T-helper 2 cell (primary cell): Measurements from ENCODE around the gene SMYD2.
A peak's percentile ranks its signal among the peaks of the same experiment; 100 is the strongest.
"Not testable (repeated sequence)": the region's sequence is repeated elsewhere in the genome, so short reads cannot be mapped to it uniquely, and the experiment has no call there.

Experiments
- DNase-seq, 5 experiments: peaks; one replicate each; pipeline versions ENCODE4 v3.0.0 to v3.0.0-alpha.2; 2012 to 2022

SMYD2 gene

DNA sequence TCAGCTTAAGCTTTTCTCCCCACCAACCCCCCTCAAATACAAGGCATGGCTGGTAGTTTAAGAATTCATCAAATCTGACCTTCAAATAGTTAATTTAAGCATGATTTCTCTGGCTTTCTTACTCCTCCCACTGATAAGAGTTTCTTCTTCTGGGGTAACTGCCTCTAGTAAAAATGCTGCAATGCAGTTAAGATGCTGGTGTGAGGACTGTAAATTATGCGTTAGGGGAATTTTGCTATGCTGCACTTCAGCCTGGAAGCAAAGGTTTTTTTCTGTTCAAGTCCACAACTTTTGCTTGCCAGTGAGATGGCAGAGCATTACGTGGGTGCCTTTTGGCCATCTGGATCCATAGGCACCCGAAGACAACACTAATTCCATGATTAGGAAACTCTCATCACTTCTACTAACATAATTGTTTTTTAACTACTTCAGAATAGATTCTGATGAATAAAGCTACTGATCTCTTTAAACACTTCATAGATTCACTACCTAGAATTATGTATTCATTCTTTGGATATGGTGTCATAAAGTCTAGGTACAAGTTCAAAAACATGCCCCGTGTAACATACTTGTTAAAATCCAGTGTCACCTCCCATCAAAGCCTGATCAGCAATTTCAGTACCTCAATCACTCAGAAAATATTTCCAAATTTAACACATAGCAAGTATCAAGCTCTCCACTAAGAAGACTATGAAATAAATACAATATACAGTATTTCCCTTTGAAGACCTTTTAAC lies 8.8 kb upstream of the SMYD2 start:
- no peak for DNase-seq

GRCh38 chr1:214272964-214273533 lies 7.9 kb upstream of the SMYD2 start:
- peak in 1 of 5 experiments; percentile 48 for DNase-seq

DNA sequence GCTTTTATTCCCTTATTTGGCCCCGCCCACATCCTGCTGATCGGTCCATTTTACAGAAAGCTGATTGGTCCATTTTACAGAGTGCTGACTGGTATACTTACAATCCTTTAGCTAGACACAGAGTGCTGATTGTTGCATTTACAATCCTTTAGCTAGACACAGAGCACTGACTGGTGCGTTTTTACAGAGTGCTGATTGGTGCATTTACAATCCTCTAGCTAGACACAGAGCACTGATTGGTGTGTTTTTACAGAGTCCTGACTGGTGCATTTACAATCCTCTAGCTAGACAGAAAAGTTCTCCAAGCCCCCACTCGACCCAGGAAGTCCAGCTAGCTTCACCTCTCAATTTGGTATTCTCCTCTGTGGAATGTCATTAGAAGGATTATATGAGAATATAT lies 5.3 kb upstream of the SMYD2 start:
- not testable (repeated sequence) for DNase-seq

- DNase-seq: no peak
Measured at GRCh38 chr1:214276786-214277185, 4.2 kb upstream of the SMYD2 start.

- DNase-seq: no peak
Measured at GRCh38 chr1:214277704-214278635, 3.0 kb upstream of the SMYD2 start.

DNA sequence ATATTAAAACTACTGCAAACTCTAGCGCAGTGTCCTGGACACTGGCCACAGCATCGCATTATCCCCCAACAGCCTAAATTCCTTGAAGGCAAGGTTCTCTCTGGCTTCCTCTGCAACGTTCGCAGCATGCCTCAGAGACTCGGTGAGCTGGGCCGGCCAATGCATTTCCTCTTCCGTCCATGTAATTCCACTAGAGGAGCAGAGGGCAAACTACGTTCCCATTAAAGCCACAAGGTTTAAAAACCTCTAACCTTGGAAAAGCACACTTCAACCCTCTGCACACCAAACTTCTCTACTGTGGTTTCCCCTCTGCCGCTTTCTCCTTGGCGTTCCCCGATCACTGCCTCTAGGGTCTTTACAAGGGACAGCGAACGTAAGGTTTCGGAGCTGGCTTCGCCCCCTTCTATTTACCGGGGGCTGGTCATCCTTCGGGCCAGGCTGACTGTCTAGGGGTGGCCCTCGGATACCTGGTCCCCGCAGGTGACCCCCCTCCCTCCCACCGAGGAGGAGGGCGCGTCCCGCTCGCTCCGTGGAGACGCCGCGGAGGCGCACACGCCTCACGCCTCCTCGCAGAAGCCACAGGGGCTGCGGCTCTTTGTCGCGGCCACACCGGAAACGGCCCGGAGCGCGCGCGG lies 456 bp upstream of the SMYD2 start:
- DNase-seq: peak in 1 of 5 experiments; percentile 31

DNA sequence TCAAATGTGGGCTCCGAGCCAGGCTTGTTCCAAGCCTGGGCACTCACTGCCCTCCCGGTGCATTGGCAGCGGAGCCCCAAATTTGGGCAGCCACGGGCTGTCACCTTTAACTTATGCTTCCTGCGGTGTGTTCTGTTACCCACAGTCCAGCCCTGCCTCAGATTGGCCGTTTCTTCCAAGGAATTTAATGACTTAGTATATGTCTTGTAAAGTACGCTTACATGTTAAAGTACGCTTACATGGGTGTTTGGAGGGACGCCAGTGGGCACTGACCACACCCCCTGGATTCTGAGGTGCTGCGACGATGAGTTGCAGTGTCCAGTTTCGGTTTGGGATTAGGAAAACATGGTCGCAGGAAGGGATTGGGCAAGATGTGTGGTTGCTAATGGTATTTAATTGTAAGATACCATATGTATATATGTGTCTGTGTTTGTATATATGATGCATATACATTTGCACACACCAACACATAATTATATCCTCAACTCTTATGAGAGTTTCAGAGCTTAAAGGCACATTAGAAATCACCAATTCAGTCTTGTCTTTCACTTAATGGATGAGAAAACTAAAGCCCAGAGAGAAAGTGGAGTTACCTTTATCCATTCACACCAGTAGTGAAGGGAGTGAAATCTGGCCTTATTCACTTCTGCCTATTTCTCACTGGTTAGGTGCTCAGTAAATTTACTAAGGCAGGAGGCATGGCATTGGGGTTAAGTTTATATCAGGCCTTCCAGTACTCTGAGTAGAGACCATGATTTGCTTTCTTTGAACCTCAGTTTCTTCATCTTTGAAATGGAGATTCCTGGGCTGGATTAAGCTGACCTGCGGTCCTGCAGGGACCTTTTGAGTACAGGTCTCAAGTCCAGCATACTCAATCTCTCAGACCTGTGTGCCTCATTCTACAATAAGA lies 1.0 kb downstream of the SMYD2 start:
- DNase-seq: no peak

DNA sequence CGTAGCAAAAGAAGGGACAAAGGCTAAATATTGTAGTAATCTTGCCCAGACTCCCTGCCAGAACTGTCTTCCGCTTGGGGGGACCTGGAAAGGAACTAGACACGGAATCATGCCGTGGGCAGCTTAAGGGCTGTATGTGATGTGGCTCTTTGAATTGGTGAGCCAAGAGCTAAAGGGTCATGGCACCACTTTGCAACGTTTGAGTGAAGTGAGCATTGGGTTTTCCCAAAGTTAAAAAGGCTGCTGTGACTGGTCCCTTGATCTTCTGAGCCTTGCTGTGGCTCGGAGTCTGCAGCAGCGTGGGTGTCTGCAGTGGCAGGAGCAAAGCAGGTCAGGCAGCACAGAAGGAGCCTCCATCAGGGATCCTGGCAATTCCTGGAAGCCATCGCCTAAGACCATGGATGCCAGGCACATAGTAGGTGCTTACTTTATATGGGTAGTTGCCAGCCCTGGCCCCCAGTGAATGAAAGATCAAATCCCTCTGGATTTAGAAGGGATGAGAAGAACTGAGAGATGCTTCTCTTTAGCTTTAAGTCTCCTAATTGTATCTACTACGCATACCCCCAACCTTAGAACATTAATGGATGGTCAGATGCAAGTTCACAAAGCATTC lies 1.8 kb downstream of the SMYD2 start:
- no peak for DNase-seq

GRCh38 chr1:214285610-214286440 lies 4.9 kb downstream of the SMYD2 start:
- DNase-seq: no peak

DNA sequence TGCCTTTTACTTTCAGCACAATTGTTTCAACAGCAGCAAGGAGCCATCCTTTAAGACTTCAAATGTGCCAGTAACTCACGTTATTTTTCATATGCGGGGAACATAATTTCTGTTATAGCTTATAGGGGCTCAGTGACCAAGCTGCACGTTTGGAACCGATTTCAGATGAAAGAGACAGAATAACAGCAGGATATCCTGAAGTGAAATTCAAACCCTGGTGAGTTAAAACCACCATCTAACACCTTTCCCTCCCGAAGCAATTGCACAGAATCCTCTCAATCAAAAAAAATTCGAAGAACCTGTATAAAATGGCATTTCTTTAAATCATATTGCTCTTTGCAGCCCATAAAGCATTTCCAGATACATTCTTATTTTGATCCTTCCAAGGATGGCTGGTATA lies 6.9 kb downstream of the SMYD2 start:
- DNase-seq: no peak

DNA sequence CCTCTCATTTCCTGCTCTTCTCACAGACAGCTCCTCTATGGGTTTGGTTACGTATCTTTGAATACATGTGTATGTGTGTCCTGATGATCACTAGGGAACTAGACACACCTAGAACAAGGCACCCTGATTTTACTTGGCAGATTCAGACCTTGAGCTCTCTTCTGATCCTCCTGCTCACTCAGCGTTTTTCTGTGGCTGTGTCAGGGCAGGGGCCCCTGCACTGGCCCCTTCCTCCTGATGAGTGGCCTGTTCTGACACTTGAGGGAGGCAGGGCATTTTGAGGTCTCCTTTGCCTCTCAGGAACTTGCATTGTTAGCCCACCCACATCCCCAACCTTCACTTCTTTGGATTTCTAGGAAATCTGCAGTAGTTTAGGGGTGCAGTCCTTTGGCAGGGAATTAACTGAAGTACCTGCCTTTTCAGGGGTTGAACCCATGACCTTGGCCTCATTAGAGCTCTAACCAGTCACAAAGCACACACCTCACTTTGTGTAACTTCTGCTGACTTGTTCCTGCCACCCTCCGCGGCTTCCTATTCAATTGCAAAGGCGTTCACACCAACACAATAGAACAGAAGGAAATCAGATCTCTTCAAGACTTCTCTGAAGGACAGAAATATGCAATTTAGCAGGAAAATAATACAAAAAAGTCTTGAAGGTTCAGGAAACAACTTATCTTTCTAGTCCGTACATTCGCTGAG lies 8.8 kb downstream of the SMYD2 start:
- no peak for DNase-seq

DNA sequence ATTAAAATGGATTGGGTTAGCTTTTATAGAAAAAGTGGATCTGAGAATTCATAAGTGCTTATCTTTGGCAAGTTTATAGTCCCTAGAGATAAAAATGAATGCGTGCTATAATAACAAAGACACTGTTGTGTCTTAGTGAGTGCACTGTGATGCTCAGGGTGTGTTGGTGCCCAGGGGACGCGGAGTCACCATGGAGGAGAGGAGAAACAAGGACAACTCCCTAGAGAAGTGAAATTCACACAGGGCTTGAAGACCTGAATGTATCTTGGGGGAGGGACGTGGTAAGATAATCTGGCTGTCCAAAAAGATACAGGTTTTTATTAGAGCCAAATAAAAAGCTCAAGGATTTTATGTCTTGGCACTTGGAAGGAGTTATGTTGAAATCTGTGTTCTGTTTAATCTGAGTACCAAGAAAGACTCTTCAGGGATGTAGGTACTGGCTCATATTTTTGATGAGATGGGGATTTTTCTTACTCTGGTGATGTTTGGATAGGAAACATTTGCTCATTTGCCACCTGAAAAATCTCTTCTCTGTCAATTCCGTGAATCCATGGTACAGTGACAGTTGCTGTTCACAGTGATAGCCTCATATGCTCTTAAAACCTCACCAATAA lies 9.6 kb downstream of the SMYD2 start:
- no peak for DNase-seq

DNA sequence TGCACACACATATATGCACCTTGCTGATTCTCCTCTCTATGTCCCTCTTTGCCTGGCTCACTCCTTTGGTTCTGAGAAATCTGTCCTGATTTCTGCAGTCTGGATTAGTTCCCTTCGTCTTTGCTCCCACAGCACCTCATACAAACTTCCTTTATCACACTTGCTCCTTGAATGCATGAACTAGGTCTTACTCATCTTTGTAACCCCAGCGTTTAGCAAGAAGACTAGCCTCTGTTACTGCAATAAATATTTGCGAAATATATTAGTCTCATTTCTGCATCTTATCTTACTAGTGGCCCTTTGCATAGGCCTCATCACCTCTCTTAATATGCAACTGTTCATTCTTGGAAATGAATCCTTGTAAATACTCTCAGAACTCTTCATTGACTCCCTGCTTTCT lies 11.4 kb downstream of the SMYD2 start:
- no peak for DNase-seq

DNA sequence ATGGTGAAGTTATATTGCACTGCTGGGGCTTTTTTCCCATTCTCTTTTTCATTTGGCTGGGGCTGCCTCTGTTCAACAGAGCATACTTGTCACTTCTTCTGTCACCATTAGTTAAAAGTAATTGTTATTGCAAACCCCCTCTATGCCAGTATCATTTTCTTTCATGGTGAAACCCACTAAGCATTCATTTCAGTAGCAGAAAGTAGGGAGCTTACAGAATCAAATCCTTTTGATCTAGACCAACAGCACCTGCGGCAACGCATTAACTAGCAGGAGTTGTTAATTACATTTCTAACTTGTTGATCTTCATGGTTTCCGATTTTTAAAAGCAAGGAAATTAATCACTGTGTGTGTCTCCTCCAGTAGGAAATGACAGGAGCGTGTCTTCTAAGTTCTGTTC lies 15.0 kb downstream of the SMYD2 start:
- peak in 1 of 5 experiments; percentile 32 for DNase-seq

GRCh38 chr1:214296860-214297745 lies 16.1 kb downstream of the SMYD2 start:
- DNase-seq: no peak

GRCh38 chr1:214300149-214300780 lies 19.3 kb downstream of the SMYD2 start:
- no peak for DNase-seq

DNA sequence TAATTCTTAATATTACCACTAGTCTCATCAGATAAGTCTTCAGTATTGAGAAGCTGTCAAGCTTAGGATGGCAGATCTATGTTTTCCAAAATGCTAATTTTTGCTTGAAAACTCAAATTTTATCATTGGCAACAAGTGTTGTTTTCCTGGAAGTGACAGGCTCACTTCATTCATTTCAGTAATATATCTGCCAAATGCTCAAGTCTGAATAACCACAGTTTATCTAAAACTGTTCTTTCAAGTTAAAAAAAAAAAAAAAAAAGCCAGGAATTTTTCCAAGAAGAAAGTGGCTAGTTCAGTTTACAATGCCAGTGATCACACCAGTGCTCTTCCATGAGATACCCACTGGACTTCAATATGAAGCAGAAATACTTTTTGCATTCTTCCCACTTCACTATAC lies 20.6 kb downstream of the SMYD2 start:
- no peak for DNase-seq
